HepG2 (cell line): Measurements from ENCODE around the gene OR2B3.

Experiments
- FOXP1 ChIP-seq, 2 experiments: fragments of 450-650 bp in 1 of 2; IDR thresholded peaks; 2 replicates each; pipeline ENCODE4 v1.6.1; 2017 to 2018; ENCODE audit warnings: antibody characterized with exemption in 1 of 2
- NFE2 ChIP-seq: sonication (generic); formaldehyde crosslinking; IDR thresholded peaks from 2 replicates; pipeline ENCODE4 v1.4.0; 2020; ENCODE audit warnings: missing genetic modification reagents
- ZNF274 ChIP-seq: sonication (generic); formaldehyde crosslinking; IDR thresholded peaks from 2 replicates; pipeline ENCODE4 v1.5.1; 2020; ENCODE audit warnings: mild to moderate bottlenecking, missing genetic modification reagents
- TF ChIP-seq, protein P1 (sequence below): sonication (generic); formaldehyde crosslinking; IDR thresholded peaks from 2 replicates; pipeline ENCODE4 v1.8.1; 2023; ENCODE audit warnings: missing genetic modification reagents, inconsistent platforms, borderline replicate concordance

- TF ChIP-seq ZNF274 (CRISPR knock-in tag) = no peak
- TF ChIP-seq, protein P1, sequence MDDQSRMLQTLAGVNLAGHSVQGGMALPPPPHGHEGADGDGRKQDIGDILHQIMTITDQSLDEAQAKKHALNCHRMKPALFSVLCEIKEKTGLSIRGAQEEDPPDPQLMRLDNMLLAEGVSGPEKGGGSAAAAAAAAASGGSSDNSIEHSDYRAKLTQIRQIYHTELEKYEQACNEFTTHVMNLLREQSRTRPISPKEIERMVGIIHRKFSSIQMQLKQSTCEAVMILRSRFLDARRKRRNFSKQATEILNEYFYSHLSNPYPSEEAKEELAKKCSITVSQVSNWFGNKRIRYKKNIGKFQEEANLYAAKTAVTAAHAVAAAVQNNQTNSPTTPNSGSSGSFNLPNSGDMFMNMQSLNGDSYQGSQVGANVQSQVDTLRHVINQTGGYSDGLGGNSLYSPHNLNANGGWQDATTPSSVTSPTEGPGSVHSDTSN (CRISPR knock-in tag) = no peak
- no peak for TF ChIP-seq FOXP1 (IDR thresholded peaks at IDR 0.05)
- TF ChIP-seq FOXP1 (CRISPR knock-in tag; IDR thresholded peaks at IDR 0.05) = no peak
- TF ChIP-seq NFE2 (CRISPR knock-in tag) = no peak
These were observed 42.0 kb downstream of the OR2B3 start, which contains the start of gene OR2W1 for GRCh38 chr6:29045075-29045474.
